Kidney (tissue), 14 donors: ENCODE data around the gene DRD4. TPM values are rescaled to one million over a fixed set of nuclear protein-coding genes. Genes with fewer than 3 reads are reported as not detected.

Source experiments
- DNase-seq, 5 donors: peaks; one replicate each; pipeline ENCODE4 v3.0.0-alpha.2; 2013 to 2020
- FAIRE-seq: peaks from 2 replicates; lab custom pipeline; 2012; peaks lifted over from hg19 to GRCh38; lab: Jason Lieb, UNC
- H3K27ac ChIP-seq, 2 donors: one replicate each; pipeline ENCODE4 v1.7.0; 2013; ENCODE audit warnings: low read depth in 2 of 2, low read length in 2 of 2, inconsistent platforms in 1 of 2
- H3K27me3 ChIP-seq: one replicate; pipeline ENCODE4 v1.7.1; 2013; ENCODE audit warnings: low read length, inconsistent platforms; ENCODE audit not compliant: control insufficient read depth, insufficient read depth
- H3K36me3 ChIP-seq, 3 donors: one replicate each; pipeline versions ENCODE4 v1.7.0 to v1.7.1; 2013; ENCODE audit warnings: low read length in 3 of 3, control low read depth in 1 of 3, inconsistent platforms in 1 of 3; ENCODE audit not compliant: insufficient read depth in 3 of 3, control insufficient read depth in 2 of 3
- H3K4me1 ChIP-seq, 3 donors: one replicate each; pipeline versions ENCODE4 v1.7.0 to v1.7.1; 2013; ENCODE audit warnings: low read length in 3 of 3, inconsistent platforms in 1 of 3, low read depth in 1 of 3; ENCODE audit not compliant: control insufficient read depth in 2 of 3, insufficient read depth in 2 of 3
- H3K4me3 ChIP-seq, 3 donors: one replicate each; pipeline versions ENCODE4 v1.7.0 to v1.8.1; 2013; ENCODE audit warnings: low read length in 3 of 3, control low read depth in 1 of 3, inconsistent platforms in 1 of 3
- H3K9ac ChIP-seq, 3 donors: one replicate each; pipeline versions ENCODE4 v1.7.0 to v1.7.1; 2013; ENCODE audit warnings: low read length in 3 of 3, control low read depth in 1 of 3, inconsistent platforms in 1 of 3
- H3K9me3 ChIP-seq, 3 donors: one replicate each; pipeline versions ENCODE4 v1.7.0 to v1.7.1; 2013; ENCODE audit warnings: low read length in 3 of 3, control low read depth in 1 of 3, inconsistent platforms in 1 of 3; ENCODE audit not compliant: control insufficient read depth in 2 of 3, insufficient read depth in 1 of 3
- CTCF ChIP-seq: IDR thresholded peaks from 3 replicates; pipeline ENCODE4 v1.5.1; 2012; ENCODE audit warnings: mild to moderate bottlenecking, moderate library complexity, borderline replicate concordance; ENCODE audit not compliant: insufficient read depth; ENCODE audit errors: extremely low read depth
- intact Hi-C: fragments of 100-400 bp; cut with DNase I; formaldehyde crosslinking; loops from one replicate; pipeline ENCODE4 v1.11.1; 2022
- polyA plus RNA-seq: library from polyadenylated mRNA; stranded (reverse); fragments of 350-450 nt; fragmentation: Illumina TruSeq; extraction: RNeasy Lipid Tissue Mini Kit (QIAGEN cat#74804); gene quantifications from one replicate; pipeline ENCODE4 v1.2.3, GENCODE V29; 2014; ENCODE audit warnings: low read depth, low replicate concordance; ENCODE audit not compliant: insufficient read depth
- total RNA-seq: library from RNA; stranded (reverse); fragmentation: NEBNext Ultra II Directional; extraction: Animal tissue kit (Norgen Biotek cat#: 25700); gene quantifications from one replicate; pipeline ENCODE4 v1.2.1, GENCODE V29; 2021
- donor health status: control.
- donor health status: control.
- donor health status: control.
- donor health status: control.
- donor health status: control.
- donor health status: DM: yes; HTN: yes; CAD: no.
- donor health status: Normal renal cell carcinoma (clear cell type).

DRD4 gene
- total and polyA plus RNA-seq, 2 donors from 2014 or later = 0.47 to 1.1 TPM

- TF ChIP-seq CTCF = no peak
- intact Hi-C loops = no loop called here
- no peak overlapping the region for H3K27ac ChIP-seq
- DNase-seq (peak in 1 of 5 donors; percentile 72), FAIRE-seq (no peak)
- H3K4me3 ChIP-seq = no peak overlapping the region
- H3K27me3 ChIP-seq = no peaks in the 10 kb centered on the region
- H3K9ac ChIP-seq = no peak overlapping the region
- H3K4me1 ChIP-seq = peaks cover 0 to 18% (median 0%) of the 10 kb centered on the region in 3 donors
- H3K9me3 ChIP-seq = no peaks in the 10 kb centered on the region
- H3K36me3 ChIP-seq = peaks cover 0 to 31% (median 12%) of the 10 kb centered on the region in 3 donors
These were observed 24.1 kb upstream of the DRD4 start for GRCh38 chr11:612961-613300.

DNA sequence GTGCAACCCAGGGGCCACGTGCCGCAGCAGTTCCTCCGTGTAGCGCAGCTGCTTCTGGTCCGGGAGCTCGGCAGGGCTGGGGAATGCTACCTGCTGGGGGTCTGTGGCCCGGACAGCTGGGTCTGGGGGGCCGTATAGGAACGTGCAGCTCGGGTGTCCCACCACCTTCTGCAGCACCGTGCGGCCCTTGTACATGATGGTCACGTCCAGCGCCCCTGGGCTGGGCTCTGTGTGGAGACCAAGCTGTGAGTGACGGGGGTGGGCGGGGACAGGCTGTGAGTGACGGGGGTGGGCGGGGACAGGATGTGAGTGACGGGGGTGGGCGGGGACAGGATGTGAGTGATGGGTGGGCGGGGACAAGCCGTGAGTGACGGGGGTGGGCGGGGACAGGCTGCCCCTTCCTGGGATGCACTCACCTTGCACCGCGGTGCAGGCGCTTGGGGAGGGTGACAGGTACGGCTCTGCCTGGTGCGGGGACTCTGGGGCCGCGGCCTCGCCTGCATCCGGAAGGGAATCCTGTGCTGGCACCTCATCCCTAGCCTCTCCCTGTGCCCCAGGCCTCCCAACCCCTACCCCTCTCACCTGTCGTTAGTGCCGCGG lies 23.6 kb upstream of the DRD4 start:
- intact Hi-C loops = no loop called here
- peak in 4 of 5 donors; percentile 66 to 91 (median 85) for DNase-seq
- no peak overlapping the region for H3K27ac ChIP-seq

DNA sequence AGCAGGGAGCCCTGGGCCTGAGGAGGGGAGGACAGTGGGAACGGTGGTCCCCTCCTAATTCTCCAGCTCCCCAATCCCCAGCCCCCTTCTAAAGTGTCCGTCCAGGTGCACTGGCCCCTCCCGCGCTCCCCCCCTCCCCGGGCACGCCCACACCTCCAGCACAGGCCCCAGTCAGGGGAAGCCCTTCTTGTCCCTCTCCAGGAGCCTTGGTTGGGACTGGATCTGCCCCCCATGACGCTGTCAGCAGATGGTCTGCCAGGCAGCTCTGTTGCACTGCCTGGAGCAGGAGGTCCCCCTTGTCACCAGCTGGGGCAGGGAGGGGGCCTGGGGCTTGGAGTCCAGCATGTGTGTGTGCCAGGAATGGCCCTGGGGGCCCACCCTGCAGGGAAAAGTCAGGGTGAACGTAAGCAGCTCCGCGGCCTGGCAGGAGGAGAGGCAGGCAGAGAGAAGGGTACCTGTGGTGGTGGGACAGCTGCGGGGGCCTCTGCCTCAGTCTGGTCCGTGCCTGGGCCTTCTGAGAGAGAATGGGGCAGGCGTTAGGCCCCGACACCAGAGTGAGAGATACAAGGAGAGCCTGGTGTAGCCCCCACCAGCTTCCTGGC lies 22.9 kb upstream of the DRD4 start:
- no peak for TF ChIP-seq CTCF
- H3K9me3 ChIP-seq = no peaks in the 10 kb centered on the region
- intact Hi-C loops = no loop called here
- peaks cover 0 to 16% (median 0%) of the 10 kb centered on the region in 3 donors for H3K4me1 ChIP-seq
- H3K4me3 ChIP-seq = peak overlapping the region in 1 of 3 donors; percentile 13
- H3K9ac ChIP-seq = no peak overlapping the region
- no peak for FAIRE-seq
- no peaks in the 10 kb centered on the region for H3K27me3 ChIP-seq
- DNase-seq = peak in 1 of 5 donors; percentile 78
- peaks cover 0 to 30% (median 12%) of the 10 kb centered on the region in 3 donors for H3K36me3 ChIP-seq
- peak overlapping the region in 1 of 2 donors; percentile 43 for H3K27ac ChIP-seq

More for the DNA sequence above, 23.6 kb upstream of the DRD4 start:
- no peak for TF ChIP-seq CTCF
- H3K27me3 ChIP-seq = no peaks in the 10 kb centered on the region
- peaks cover 0 to 30% (median 12%) of the 10 kb centered on the region in 3 donors for H3K36me3 ChIP-seq
- peaks cover 0 to 16% (median 0%) of the 10 kb centered on the region in 3 donors for H3K4me1 ChIP-seq
- H3K9me3 ChIP-seq = no peaks in the 10 kb centered on the region
- no peak overlapping the region for H3K4me3 ChIP-seq
- no peak for FAIRE-seq
- H3K9ac ChIP-seq = no peak overlapping the region
